ENCODE measurements around the gene MTHFD2L.

The MTHFD2L gene

DNA sequence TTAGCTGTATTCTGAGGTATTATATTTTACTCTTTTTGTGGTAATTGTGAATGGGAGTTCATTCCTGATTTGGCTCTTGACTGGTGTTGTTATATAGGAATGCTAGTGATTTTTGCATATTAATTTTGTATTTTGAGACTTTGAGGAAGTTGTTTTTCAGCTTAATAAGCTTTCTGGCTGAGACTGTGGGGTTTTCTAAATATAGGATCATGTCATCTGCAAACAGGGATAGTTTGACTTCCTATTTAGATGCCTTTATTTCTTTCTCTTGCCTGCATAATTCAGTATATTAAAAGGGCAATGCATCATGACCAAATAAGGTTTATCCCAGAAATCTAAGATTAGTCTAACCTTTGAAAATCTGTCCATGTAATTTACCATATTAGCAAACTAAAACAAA, 105.6 kb downstream of the MTHFD2L start:
- no peaks in the 10 kb centered on the region for H3K36me3 ChIP-seq (ENCODE audit: control insufficient read depth, insufficient read depth, low read length)
- DNase-seq: no peak
- no peaks in the 10 kb centered on the region for H3K4me1 ChIP-seq (ENCODE audit: control insufficient read depth, insufficient read depth, low read length, poor library complexity, severe bottlenecking)
- H3K4me3 ChIP-seq (ENCODE audit: insufficient read depth, low read depth, low read length, poor library complexity, severe bottlenecking): no peak overlapping the region
- no peaks in the 10 kb centered on the region for H3K9me3 ChIP-seq (ENCODE audit: control insufficient read depth, low read length)
- H3K27me3 ChIP-seq (replicated peaks; ENCODE audit: control insufficient read depth, insufficient read depth, low read length, poor library complexity, severe bottlenecking): no peaks in the 10 kb centered on the region
- no peak overlapping the region for H3K27ac ChIP-seq (ENCODE audit: insufficient read depth, low read length, poor library complexity, severe bottlenecking)

DNA sequence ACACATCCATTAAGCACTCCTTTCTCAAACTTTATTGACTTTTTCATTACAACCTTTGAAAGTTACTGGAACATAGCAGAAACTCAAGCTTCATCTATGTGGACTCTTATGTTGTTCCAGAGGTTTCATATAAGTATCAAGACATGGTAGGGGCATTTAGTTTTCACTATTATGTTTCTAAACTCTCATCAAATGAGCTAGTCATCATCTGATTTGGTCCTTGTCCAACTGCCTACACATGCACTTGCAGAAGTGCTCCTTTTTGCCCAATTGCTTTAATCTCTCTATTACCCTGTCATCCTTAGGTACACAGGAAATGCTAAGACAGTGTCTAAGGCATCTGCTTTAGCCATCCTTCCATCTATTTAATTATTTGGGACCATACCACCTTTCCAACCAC, 108.2 kb downstream of the MTHFD2L start:
- no peaks in the 10 kb centered on the region for H3K36me3 ChIP-seq (ENCODE audit: control insufficient read depth, insufficient read depth, low read length)
- no peak overlapping the region for H3K4me3 ChIP-seq (ENCODE audit: insufficient read depth, low read depth, low read length, poor library complexity, severe bottlenecking)
- H3K27me3 ChIP-seq (replicated peaks; ENCODE audit: control insufficient read depth, insufficient read depth, low read length, poor library complexity, severe bottlenecking): no peaks in the 10 kb centered on the region
- no peaks in the 10 kb centered on the region for H3K9me3 ChIP-seq (ENCODE audit: control insufficient read depth, low read length)
- no peak overlapping the region for H3K27ac ChIP-seq (ENCODE audit: insufficient read depth, low read length, poor library complexity, severe bottlenecking)
- DNase-seq: no peak
- no peaks in the 10 kb centered on the region for H3K4me1 ChIP-seq (ENCODE audit: control insufficient read depth, insufficient read depth, low read length, poor library complexity, severe bottlenecking)

DNA sequence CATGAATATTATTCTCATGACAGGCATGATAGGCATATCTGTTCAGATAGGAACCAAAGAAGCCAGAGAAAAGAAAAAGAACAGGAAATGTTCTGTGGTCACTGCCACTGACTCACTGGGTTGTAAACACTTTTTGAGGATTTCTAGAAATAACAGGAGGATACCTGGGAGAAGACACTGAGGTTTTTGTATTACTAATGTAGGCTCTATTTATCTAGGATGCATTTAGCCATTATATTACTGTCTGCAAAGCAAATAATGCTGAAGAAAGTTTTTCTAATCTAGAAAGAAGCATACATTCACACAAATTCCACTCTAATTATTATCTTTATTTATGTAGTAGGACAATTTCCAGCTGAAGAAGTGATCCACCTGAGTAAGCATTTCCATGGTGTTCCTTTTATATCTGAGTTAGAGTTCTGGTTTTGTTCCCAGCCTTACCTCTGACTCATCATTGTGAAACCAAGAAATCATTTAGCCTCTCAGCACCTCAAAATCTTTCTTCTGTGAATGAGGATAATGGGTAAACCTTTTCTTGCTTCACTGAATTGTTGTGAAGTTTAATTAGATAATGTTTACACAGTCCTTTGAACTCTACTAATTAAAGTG, 110.2 kb downstream of the MTHFD2L start:
- Histone ChIP-seq H3K4me3 (ENCODE audit: insufficient read depth, low read depth, low read length, poor library complexity, severe bottlenecking) (no peak overlapping the region), H3K27ac (ENCODE audit: insufficient read depth, low read length, poor library complexity, severe bottlenecking) (no peak overlapping the region), H3K4me1 (ENCODE audit: control insufficient read depth, insufficient read depth, low read length, poor library complexity, severe bottlenecking) (no peaks in the 10 kb centered on the region), H3K36me3 (ENCODE audit: control insufficient read depth, insufficient read depth, low read length) (no peaks in the 10 kb centered on the region), H3K9me3 (ENCODE audit: control insufficient read depth, low read length) (no peaks in the 10 kb centered on the region), H3K27me3 (replicated peaks; ENCODE audit: control insufficient read depth, insufficient read depth, low read length, poor library complexity, severe bottlenecking) (no peaks in the 10 kb centered on the region)
- no peak for DNase-seq

DNA sequence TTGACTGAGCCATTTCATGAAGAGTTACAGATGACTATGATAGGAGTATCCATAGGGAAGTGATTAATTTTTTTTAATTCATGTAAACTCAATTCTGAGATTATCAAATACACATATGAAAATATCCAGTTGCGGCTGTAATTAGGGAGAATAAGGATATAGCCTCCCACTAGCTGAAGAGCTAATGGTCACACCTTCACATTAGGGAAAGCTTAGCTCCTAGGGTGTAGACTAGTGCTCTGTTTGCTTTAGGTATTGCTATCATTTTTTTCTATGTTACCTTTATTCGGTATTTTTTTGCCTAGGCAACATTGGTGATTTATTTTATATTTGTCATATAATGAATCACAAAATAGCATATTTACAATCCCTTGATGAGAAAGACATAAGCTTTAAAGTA, 110.7 kb downstream of the MTHFD2L start:
- no peaks in the 10 kb centered on the region for H3K4me1 ChIP-seq (ENCODE audit: control insufficient read depth, insufficient read depth, low read length, poor library complexity, severe bottlenecking)
- no peaks in the 10 kb centered on the region for H3K36me3 ChIP-seq (ENCODE audit: control insufficient read depth, insufficient read depth, low read length)
- DNase-seq: no peak
- no peaks in the 10 kb centered on the region for H3K27me3 ChIP-seq (replicated peaks; ENCODE audit: control insufficient read depth, insufficient read depth, low read length, poor library complexity, severe bottlenecking)
- H3K4me3 ChIP-seq (ENCODE audit: insufficient read depth, low read depth, low read length, poor library complexity, severe bottlenecking): no peak overlapping the region
- H3K27ac ChIP-seq (ENCODE audit: insufficient read depth, low read length, poor library complexity, severe bottlenecking): no peak overlapping the region
- H3K9me3 ChIP-seq (ENCODE audit: control insufficient read depth, low read length): no peaks in the 10 kb centered on the region

DNA sequence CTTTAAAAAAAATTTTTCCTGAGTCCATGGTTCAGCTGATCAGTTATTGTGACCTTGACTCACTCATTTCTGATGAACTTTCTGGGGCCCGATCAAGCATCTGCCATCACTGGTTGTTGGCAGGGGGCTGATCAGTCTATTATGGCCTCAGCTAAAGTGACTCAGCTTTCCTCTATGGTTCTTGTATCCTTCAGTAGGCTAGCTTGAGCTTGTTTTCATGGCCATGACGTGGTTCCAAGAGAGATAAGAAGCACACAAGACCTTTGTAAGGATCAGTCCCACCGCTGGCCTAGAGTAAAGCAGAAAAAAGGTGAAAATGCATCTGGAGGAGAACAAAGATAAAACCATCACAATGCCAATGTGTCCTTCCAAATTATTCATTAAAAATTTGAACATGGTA, 120.6 kb downstream of the MTHFD2L start:
- Histone ChIP-seq H3K9me3 (ENCODE audit: control insufficient read depth, low read length) (no peaks in the 10 kb centered on the region), H3K27me3 (replicated peaks; ENCODE audit: control insufficient read depth, insufficient read depth, low read length, poor library complexity, severe bottlenecking) (no peaks in the 10 kb centered on the region), H3K4me1 (ENCODE audit: control insufficient read depth, insufficient read depth, low read length, poor library complexity, severe bottlenecking) (no peaks in the 10 kb centered on the region), H3K4me3 (ENCODE audit: insufficient read depth, low read depth, low read length, poor library complexity, severe bottlenecking) (no peak overlapping the region), H3K27ac (ENCODE audit: insufficient read depth, low read length, poor library complexity, severe bottlenecking) (no peak overlapping the region), H3K36me3 (ENCODE audit: control insufficient read depth, insufficient read depth, low read length) (no peaks in the 10 kb centered on the region)
- DNase-seq: no peak

DNA sequence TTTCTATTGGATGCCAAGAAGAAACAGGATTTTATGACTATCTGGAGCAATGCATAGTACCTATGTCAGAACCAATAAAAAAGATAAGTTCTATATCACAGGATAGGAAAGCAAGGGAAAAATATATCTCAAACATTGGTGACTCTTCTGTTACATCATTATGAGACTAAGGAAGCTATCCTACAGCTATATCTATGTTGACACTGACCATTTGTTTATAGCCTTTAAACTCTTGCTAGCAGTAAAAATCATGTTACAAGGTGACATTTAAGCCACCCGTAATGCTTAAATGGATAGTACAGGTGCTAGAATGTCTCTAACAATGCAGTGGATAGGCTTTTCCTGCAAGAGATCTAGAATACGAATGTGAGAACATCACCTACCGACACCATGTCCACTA, 121.8 kb downstream of the MTHFD2L start:
- Histone ChIP-seq H3K9me3 (ENCODE audit: control insufficient read depth, low read length) (no peaks in the 10 kb centered on the region), H3K27me3 (replicated peaks; ENCODE audit: control insufficient read depth, insufficient read depth, low read length, poor library complexity, severe bottlenecking) (no peaks in the 10 kb centered on the region), H3K36me3 (ENCODE audit: control insufficient read depth, insufficient read depth, low read length) (no peaks in the 10 kb centered on the region), H3K4me1 (ENCODE audit: control insufficient read depth, insufficient read depth, low read length, poor library complexity, severe bottlenecking) (no peaks in the 10 kb centered on the region), H3K4me3 (ENCODE audit: insufficient read depth, low read depth, low read length, poor library complexity, severe bottlenecking) (no peak overlapping the region), H3K27ac (ENCODE audit: insufficient read depth, low read length, poor library complexity, severe bottlenecking) (no peak overlapping the region)
- no peak for DNase-seq

DNA sequence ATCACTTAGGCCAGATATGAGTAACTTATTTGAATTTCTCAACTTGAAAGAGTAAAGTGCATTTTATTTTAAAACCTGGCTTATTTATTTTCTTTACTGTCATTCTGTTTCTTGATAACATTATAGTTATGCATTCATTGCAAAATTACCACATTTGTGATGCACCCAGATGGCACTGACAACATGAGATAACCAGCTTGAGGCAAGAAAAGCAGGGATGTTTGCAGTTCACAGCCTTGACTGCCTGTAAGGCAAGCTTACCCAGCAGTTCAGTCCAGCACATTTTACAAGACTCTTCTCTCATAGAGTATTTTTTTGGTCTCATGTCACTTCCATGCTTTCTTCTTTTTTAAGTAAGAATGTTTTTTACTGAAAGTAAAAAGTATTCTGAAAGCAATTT, 125.0 kb downstream of the MTHFD2L start:
- H3K9me3 ChIP-seq (ENCODE audit: control insufficient read depth, low read length): no peaks in the 10 kb centered on the region
- H3K4me3 ChIP-seq (ENCODE audit: insufficient read depth, low read depth, low read length, poor library complexity, severe bottlenecking): no peak overlapping the region
- H3K27ac ChIP-seq (ENCODE audit: insufficient read depth, low read length, poor library complexity, severe bottlenecking): no peak overlapping the region
- no peaks in the 10 kb centered on the region for H3K27me3 ChIP-seq (replicated peaks; ENCODE audit: control insufficient read depth, insufficient read depth, low read length, poor library complexity, severe bottlenecking)
- no peaks in the 10 kb centered on the region for H3K36me3 ChIP-seq (ENCODE audit: control insufficient read depth, insufficient read depth, low read length)
- DNase-seq: no peak
- H3K4me1 ChIP-seq (ENCODE audit: control insufficient read depth, insufficient read depth, low read length, poor library complexity, severe bottlenecking): no peaks in the 10 kb centered on the region

DNA sequence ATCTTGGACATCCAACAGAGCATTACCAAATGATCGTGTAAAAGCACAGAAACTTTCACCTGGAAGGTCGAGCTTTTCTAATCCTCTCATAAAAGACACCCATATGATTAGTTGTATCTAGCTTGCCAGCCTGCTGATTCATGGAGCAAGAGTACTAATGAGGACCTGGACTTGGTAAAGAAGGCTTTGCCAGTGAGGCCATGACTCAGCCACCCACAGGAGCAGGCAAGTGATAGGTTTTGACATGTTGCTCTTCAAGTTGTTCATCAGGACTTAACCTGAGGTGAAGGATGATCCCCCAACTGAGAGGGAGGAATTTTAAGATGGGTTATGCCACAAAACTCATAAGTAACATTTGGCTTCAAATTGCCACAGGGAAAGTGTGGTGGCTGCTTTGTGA, 125.7 kb downstream of the MTHFD2L start:
- no peak overlapping the region for H3K4me3 ChIP-seq (ENCODE audit: insufficient read depth, low read depth, low read length, poor library complexity, severe bottlenecking)
- no peaks in the 10 kb centered on the region for H3K36me3 ChIP-seq (ENCODE audit: control insufficient read depth, insufficient read depth, low read length)
- no peaks in the 10 kb centered on the region for H3K27me3 ChIP-seq (replicated peaks; ENCODE audit: control insufficient read depth, insufficient read depth, low read length, poor library complexity, severe bottlenecking)
- H3K27ac ChIP-seq (ENCODE audit: insufficient read depth, low read length, poor library complexity, severe bottlenecking): no peak overlapping the region
- no peak for DNase-seq
- no peaks in the 10 kb centered on the region for H3K9me3 ChIP-seq (ENCODE audit: control insufficient read depth, low read length)
- no peaks in the 10 kb centered on the region for H3K4me1 ChIP-seq (ENCODE audit: control insufficient read depth, insufficient read depth, low read length, poor library complexity, severe bottlenecking)

DNA sequence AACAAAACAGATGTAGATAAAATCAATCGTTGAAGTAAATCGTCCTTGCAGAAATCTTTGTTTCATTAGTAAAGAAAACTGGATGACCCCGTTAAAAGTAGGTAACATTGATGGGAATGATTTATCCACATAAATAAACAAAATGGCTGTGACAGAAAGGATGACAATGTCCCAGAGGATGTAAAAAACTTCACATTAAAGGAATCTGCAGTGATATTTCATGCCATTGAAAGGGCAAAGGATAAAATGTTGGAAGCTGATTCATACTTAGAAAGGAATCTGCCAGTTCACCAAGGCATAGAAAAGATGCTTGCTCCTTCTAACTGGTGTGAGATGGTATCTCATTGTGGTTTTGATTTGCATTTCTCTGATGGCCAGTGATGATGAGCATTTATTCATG, 126.1 kb downstream of the MTHFD2L start:
- Histone ChIP-seq H3K9me3 (ENCODE audit: control insufficient read depth, low read length) (no peaks in the 10 kb centered on the region), H3K27me3 (replicated peaks; ENCODE audit: control insufficient read depth, insufficient read depth, low read length, poor library complexity, severe bottlenecking) (no peaks in the 10 kb centered on the region), H3K4me3 (ENCODE audit: insufficient read depth, low read depth, low read length, poor library complexity, severe bottlenecking) (no peak overlapping the region), H3K4me1 (ENCODE audit: control insufficient read depth, insufficient read depth, low read length, poor library complexity, severe bottlenecking) (no peaks in the 10 kb centered on the region), H3K27ac (ENCODE audit: insufficient read depth, low read length, poor library complexity, severe bottlenecking) (no peak overlapping the region), H3K36me3 (ENCODE audit: control insufficient read depth, insufficient read depth, low read length) (no peaks in the 10 kb centered on the region)
- no peak for DNase-seq

DNA sequence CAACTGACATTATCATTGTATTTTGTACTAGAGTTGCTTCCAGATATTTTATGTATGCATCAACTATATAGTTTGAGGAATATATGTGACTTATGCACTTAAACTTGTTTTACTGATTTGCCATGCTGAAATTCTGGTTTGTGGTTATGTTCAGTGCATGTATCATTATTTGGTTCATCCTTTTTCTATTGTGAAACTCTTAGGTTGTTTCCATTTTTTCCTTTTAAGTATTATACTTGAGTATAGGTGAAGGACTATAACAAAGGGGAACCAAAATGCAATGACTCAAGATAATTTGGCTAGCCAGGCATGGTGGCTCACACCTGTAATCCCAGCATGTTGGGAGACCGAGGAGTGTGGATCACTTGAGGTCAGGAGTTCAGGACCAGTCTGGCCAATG, 129.2 kb downstream of the MTHFD2L start:
- Histone ChIP-seq H3K9me3 (ENCODE audit: control insufficient read depth, low read length) (no peaks in the 10 kb centered on the region), H3K27ac (ENCODE audit: insufficient read depth, low read length, poor library complexity, severe bottlenecking) (no peak overlapping the region), H3K27me3 (replicated peaks; ENCODE audit: control insufficient read depth, insufficient read depth, low read length, poor library complexity, severe bottlenecking) (no peaks in the 10 kb centered on the region), H3K4me1 (ENCODE audit: control insufficient read depth, insufficient read depth, low read length, poor library complexity, severe bottlenecking) (no peaks in the 10 kb centered on the region), H3K4me3 (ENCODE audit: insufficient read depth, low read depth, low read length, poor library complexity, severe bottlenecking) (no peak overlapping the region), H3K36me3 (ENCODE audit: control insufficient read depth, insufficient read depth, low read length) (no peaks in the 10 kb centered on the region)
- DNase-seq: no peak

DNA sequence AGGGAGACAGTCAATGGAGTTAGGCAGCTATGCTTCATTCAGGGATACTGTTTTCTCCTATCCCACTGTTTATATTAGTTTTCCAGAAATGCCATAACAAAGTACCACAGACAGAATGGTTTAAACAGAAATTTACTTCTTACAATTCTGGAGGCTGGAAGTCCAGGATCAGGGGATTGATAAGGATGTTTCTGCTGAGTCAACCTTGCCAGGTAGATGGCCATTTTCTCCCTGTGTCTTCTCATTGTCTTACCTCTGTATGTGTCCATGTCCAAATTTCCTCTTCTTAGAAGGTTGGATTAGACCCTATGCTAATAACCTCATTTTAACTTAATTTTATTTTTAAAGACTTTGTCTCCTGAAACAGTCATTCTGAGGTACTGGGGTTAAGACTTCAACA, 129.9 kb downstream of the MTHFD2L start:
- no peaks in the 10 kb centered on the region for H3K9me3 ChIP-seq (ENCODE audit: control insufficient read depth, low read length)
- no peak overlapping the region for H3K4me3 ChIP-seq (ENCODE audit: insufficient read depth, low read depth, low read length, poor library complexity, severe bottlenecking)
- no peaks in the 10 kb centered on the region for H3K36me3 ChIP-seq (ENCODE audit: control insufficient read depth, insufficient read depth, low read length)
- H3K4me1 ChIP-seq (ENCODE audit: control insufficient read depth, insufficient read depth, low read length, poor library complexity, severe bottlenecking): no peaks in the 10 kb centered on the region
- H3K27ac ChIP-seq (ENCODE audit: insufficient read depth, low read length, poor library complexity, severe bottlenecking): no peak overlapping the region
- no peaks in the 10 kb centered on the region for H3K27me3 ChIP-seq (replicated peaks; ENCODE audit: control insufficient read depth, insufficient read depth, low read length, poor library complexity, severe bottlenecking)
- DNase-seq: no peak

Data from effector memory CD4-positive, alpha-beta T cell (primary cell).